Neural progenitor cell (in vitro differentiated cells): ENCODE data around the gene C1orf185.

Experiments used
- CTCF ChIP-seq: fragments of 200-600 bp; sonication (generic); IDR thresholded peaks from 2 replicates; pipeline ENCODE4 v1.5.1; 2017; ENCODE audit warnings: antibody characterized with exemption, mild to moderate bottlenecking
- EZH2 ChIP-seq: fragments of 200-600 bp; sonication (generic); IDR thresholded peaks from 2 replicates; pipeline ENCODE4 v1.6.1; 2017; ENCODE audit warnings: antibody characterized with exemption, mild to moderate bottlenecking, moderate library complexity

DNA sequence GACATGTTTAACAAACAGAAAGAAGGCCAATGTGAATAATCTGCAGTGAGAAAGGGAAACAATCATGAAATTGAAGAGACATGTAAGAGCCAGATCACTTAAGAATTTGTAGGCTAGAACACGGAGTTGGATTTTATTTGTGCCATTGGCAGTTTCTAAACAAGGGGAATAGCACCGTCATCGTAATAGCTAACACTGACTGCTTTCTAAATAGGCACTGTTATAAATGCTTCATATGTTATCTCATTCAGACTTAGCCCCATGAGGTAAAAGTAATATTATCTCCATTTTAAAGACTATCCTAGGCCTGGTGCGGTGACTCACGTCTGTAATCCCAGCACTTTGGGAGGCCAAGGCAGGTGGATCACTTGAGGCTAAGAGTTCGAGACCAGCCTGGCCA is 12.1 kb downstream of the C1orf185 start:
- TF ChIP-seq CTCF (no peak), EZH2 (no peak)
